Liver (tissue), 9 donors: ENCODE measurements around the gene CHMP3. TPM values are rescaled to one million over a fixed set of nuclear protein-coding genes. Genes with fewer than 3 reads are reported as not detected.

Experiments
- DNase-seq: peaks from one replicate; pipeline ENCODE4 v3.0.0-alpha.2; 2017; ENCODE audit warnings: low spot score
- H3K27ac ChIP-seq, 2 donors: one replicate each; pipeline ENCODE4 v1.7.0; 2013; ENCODE audit warnings: inconsistent platforms in 2 of 2, low read length in 2 of 2, control low read depth in 1 of 2, low read depth in 1 of 2, mild to moderate bottlenecking in 1 of 2
- H3K27me3 ChIP-seq, 4 donors: one replicate each; pipeline versions ENCODE4 v1.6.1 to v1.7.0; 2013; ENCODE audit warnings: low read length in 3 of 4, inconsistent platforms in 1 of 4, mild to moderate bottlenecking in 1 of 4, moderate library complexity in 1 of 4; ENCODE audit not compliant: control insufficient read depth in 4 of 4, insufficient read depth in 4 of 4
- H3K36me3 ChIP-seq, 4 donors: one replicate each; pipeline versions ENCODE4 v1.6.1 to v1.7.0; 2013; ENCODE audit warnings: low read length in 3 of 4, mild to moderate bottlenecking in 3 of 4, low read depth in 1 of 4, moderate library complexity in 1 of 4; ENCODE audit not compliant: control insufficient read depth in 4 of 4, insufficient read depth in 3 of 4
- H3K4me1 ChIP-seq, 4 donors: one replicate each; pipeline versions ENCODE4 v1.6.1 to v1.7.0; 2013; ENCODE audit warnings: low read length in 3 of 4, mild to moderate bottlenecking in 3 of 4, moderate library complexity in 1 of 4; ENCODE audit not compliant: control insufficient read depth in 4 of 4, insufficient read depth in 4 of 4
- H3K4me3 ChIP-seq, 3 donors: one replicate each; pipeline versions ENCODE4 v1.6.1 to v1.7.0; 2013; ENCODE audit warnings: low read length in 3 of 3, control low read depth in 1 of 3, low read depth in 1 of 3, mild to moderate bottlenecking in 1 of 3
- H3K9ac ChIP-seq, 2 donors: one replicate each; pipeline ENCODE4 v1.7.0; 2013; ENCODE audit warnings: low read length in 2 of 2, mild to moderate bottlenecking in 2 of 2, moderate library complexity in 2 of 2, control low read depth in 1 of 2, low read depth in 1 of 2
- H3K9me3 ChIP-seq, 4 donors: one replicate each; pipeline versions ENCODE4 v1.6.1 to v1.7.0; 2013; ENCODE audit warnings: low read length in 3 of 4; ENCODE audit not compliant: control insufficient read depth in 4 of 4
- CTCF ChIP-seq: fragments of 150-350 bp; IDR thresholded peaks from 2 replicates; pipeline ENCODE4 v1.5.1; 2017; ENCODE audit warnings: improper control_type of control experiment, low read depth, low read length; ENCODE audit not compliant: missing input control
- EGR1 ChIP-seq, 2 donors: IDR thresholded peaks; 2 replicates each; pipeline ENCODE4 v1.6.1; 2016 to 2018; ENCODE audit warnings: antibody characterized with exemption in 2 of 2, low read depth in 2 of 2
- FOXA1 ChIP-seq: IDR thresholded peaks from 2 replicates; pipeline ENCODE4 v1.6.1; 2016; ENCODE audit warnings: antibody characterized with exemption
- FOXA2 ChIP-seq: IDR thresholded peaks from 2 replicates; pipeline ENCODE4 v1.6.1; 2016; ENCODE audit warnings: antibody characterized with exemption
- GABPA ChIP-seq, 2 donors: IDR thresholded peaks in 1 of 2; conservative IDR thresholded peaks in 1 of 2; 2 replicates each; pipeline ENCODE4 v1.6.1; 2016; ENCODE audit warnings: antibody characterized with exemption in 2 of 2, mild to moderate bottlenecking in 1 of 2, moderate library complexity in 1 of 2
- HNF4A ChIP-seq, 2 donors: conservative IDR thresholded peaks; 2 replicates each; pipeline ENCODE4 v1.6.1; 2016; ENCODE audit warnings: antibody characterized with exemption in 2 of 2, mild to moderate bottlenecking in 2 of 2
- HNF4G ChIP-seq: IDR thresholded peaks from 2 replicates; pipeline ENCODE4 v1.6.1; 2016; ENCODE audit warnings: antibody characterized with exemption
- JUND ChIP-seq, 2 donors: IDR thresholded peaks; 2 replicates each; pipeline ENCODE4 v1.6.1; 2016; ENCODE audit warnings: antibody characterized with exemption in 2 of 2
- MAX ChIP-seq: IDR thresholded peaks from 2 replicates; pipeline ENCODE4 v1.6.1; 2016; ENCODE audit warnings: antibody characterized with exemption
- RAD21 ChIP-seq, 2 donors: IDR thresholded peaks; 2 replicates each; pipeline ENCODE4 v1.6.1; 2016; ENCODE audit warnings: antibody characterized with exemption in 2 of 2, mild to moderate bottlenecking in 2 of 2
- RXRA ChIP-seq, 2 donors: IDR thresholded peaks; 2 replicates each; pipeline ENCODE4 v1.6.1; 2017 to 2018; ENCODE audit warnings: antibody characterized with exemption in 2 of 2, mild to moderate bottlenecking in 1 of 2
- SP1 ChIP-seq: IDR thresholded peaks from 2 replicates; pipeline ENCODE4 v1.6.1; 2018; ENCODE audit warnings: antibody characterized with exemption, mild to moderate bottlenecking
- TAF1 ChIP-seq: conservative IDR thresholded peaks from 2 replicates; pipeline ENCODE4 v1.6.1; 2016; ENCODE audit warnings: antibody characterized with exemption, mild to moderate bottlenecking
- ZBTB33 ChIP-seq: IDR thresholded peaks from 2 replicates; pipeline ENCODE4 v1.6.1; 2016; ENCODE audit warnings: antibody characterized with exemption
- WGBS: extraction: QIAGEN DNeasy Blood & Tissue Kit; methylation state at CpG from one replicate; pipeline ENCODE4 v1.1.7; 2013; 5-methylcytosine and 5-hydroxymethylcytosine counted together
- polyA plus RNA-seq, 2 donors: library from polyadenylated mRNA; stranded (reverse) in 1 of 2; unstranded in 1 of 2; fragments of 200-250 nt in 1 of 2; fragments of >200 nt in 1 of 2; fragmentation: Nextera tagmentation in 1 of 2; extraction: Ambion mirVana in 1 of 2; gene quantifications; one replicate each; pipeline versions ENCODE4 v1.2.1 to v1.2.3, GENCODE V29; 2013 to 2015
- total RNA-seq, 2 donors: library from RNA; depleted of rRNA; stranded (reverse); fragments of >200 nt; gene quantifications; one replicate each; pipeline ENCODE4 v1.2.3, GENCODE V29; 2014
- TF ChIP-seq, protein P1 (sequence below): IDR thresholded peaks from 2 replicates; pipeline ENCODE4 v1.6.1; 2016; ENCODE audit warnings: antibody characterized with exemption, mild to moderate bottlenecking
- TF ChIP-seq, protein P2 (sequence below): IDR thresholded peaks from 2 replicates; pipeline ENCODE4 v1.6.1; 2016; ENCODE audit warnings: antibody characterized with exemption
- donor health status: healthy.
- donor health status: healthy.
- donor health status: healthy.
- donor health status: healthy.
- donor health status: healthy.

The CHMP3 gene
- total and polyA plus RNA-seq, 4 donors: 20.6 to 25.1 (median 24.0) TPM

- peak overlapping the region; percentile 63 to 99 for H3K9ac ChIP-seq
- no peak for TF ChIP-seq HNF4A (conservative IDR thresholded peaks at IDR 0.05)
- TF ChIP-seq, protein P1, sequence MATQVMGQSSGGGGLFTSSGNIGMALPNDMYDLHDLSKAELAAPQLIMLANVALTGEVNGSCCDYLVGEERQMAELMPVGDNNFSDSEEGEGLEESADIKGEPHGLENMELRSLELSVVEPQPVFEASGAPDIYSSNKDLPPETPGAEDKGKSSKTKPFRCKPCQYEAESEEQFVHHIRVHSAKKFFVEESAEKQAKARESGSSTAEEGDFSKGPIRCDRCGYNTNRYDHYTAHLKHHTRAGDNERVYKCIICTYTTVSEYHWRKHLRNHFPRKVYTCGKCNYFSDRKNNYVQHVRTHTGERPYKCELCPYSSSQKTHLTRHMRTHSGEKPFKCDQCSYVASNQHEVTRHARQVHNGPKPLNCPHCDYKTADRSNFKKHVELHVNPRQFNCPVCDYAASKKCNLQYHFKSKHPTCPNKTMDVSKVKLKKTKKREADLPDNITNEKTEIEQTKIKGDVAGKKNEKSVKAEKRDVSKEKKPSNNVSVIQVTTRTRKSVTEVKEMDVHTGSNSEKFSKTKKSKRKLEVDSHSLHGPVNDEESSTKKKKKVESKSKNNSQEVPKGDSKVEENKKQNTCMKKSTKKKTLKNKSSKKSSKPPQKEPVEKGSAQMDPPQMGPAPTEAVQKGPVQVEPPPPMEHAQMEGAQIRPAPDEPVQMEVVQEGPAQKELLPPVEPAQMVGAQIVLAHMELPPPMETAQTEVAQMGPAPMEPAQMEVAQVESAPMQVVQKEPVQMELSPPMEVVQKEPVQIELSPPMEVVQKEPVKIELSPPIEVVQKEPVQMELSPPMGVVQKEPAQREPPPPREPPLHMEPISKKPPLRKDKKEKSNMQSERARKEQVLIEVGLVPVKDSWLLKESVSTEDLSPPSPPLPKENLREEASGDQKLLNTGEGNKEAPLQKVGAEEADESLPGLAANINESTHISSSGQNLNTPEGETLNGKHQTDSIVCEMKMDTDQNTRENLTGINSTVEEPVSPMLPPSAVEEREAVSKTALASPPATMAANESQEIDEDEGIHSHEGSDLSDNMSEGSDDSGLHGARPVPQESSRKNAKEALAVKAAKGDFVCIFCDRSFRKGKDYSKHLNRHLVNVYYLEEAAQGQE: no peak
- TF ChIP-seq FOXA1: no peak
- no peak for TF ChIP-seq RXRA (IDR thresholded peaks at IDR 0.05)
- no peak for TF ChIP-seq CTCF
- TF ChIP-seq JUND (IDR thresholded peaks at IDR 0.05): no peak
- TF ChIP-seq EGR1 (IDR thresholded peaks at IDR 0.05; ENCODE audit: low read depth in 2 of 2): no peak
- TF ChIP-seq, protein P2, sequence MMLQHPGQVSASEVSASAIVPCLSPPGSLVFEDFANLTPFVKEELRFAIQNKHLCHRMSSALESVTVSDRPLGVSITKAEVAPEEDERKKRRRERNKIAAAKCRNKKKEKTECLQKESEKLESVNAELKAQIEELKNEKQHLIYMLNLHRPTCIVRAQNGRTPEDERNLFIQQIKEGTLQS: no peak
- TF ChIP-seq MAX: no peak
- no peak for TF ChIP-seq HNF4G
- TF ChIP-seq GABPA (IDR thresholded peaks at IDR 0.05 in 1 of 2, conservative IDR thresholded peaks at IDR 0.05 in 1 of 2): no peak
- no peak for TF ChIP-seq SP1
- TF ChIP-seq ZBTB33: no peak
- TF ChIP-seq TAF1: no peak
- TF ChIP-seq FOXA2: no peak
- peaks cover 0 to 17% (median 8%) of the 10 kb centered on the region in 4 donors for H3K4me1 ChIP-seq
- 76% methylated on average over 13 of the region's 13 CpGs for WGBS
- peak overlapping the region; percentile 51 to 80 (median 77) for H3K4me3 ChIP-seq
- DNase-seq: no peak
- H3K27me3 ChIP-seq: no peaks in the 10 kb centered on the region
- H3K27ac ChIP-seq: peak overlapping the region; percentile 100
- H3K36me3 ChIP-seq: no peaks in the 10 kb centered on the region
- no peaks in the 10 kb centered on the region for H3K9me3 ChIP-seq
These were observed 413 bp upstream of the CHMP3 start for GRCh38 chr2:86563650-86564061.

DNA sequence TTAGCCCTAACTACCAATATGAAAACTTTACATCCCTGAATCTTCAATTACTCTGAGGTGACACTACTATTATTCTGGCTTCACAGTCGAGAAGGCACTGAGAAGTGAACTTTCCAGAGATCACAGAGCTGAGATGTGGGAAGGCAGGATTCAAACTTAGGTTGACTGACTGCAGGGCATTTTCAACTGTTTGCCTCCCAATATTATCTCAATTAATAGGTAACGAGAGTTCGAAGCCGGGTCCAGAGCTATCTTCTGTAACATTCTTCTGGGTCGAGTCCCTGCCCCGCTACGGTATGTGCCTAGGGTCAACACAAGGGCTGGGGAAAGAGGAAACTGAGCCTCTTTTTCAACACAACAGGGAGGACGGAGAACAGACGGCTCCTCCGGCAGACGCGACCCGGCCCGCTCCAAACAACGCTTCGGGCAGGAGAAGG lies 740 bp downstream of the CHMP3 start:
- H3K4me3 ChIP-seq: peak overlapping the region; percentile 77 to 99 (median 80)
- under 1% methylated on average over 16 of the region's 16 CpGs for WGBS
- H3K9me3 ChIP-seq: no peaks in the 10 kb centered on the region
- DNase-seq: no peak
- H3K9ac ChIP-seq: peak overlapping the region; percentile 99
- TF ChIP-seq SP1: no peak
- peak in 1 of 2 donors; percentile 4 for TF ChIP-seq RXRA (IDR thresholded peaks at IDR 0.05)
- TF ChIP-seq FOXA2: no peak
- no peak for TF ChIP-seq CTCF
- peak in 1 of 2 donors; percentile 38 for TF ChIP-seq RAD21 (IDR thresholded peaks at IDR 0.05)
- TF ChIP-seq ZBTB33: no peak
- H3K4me1 ChIP-seq: peaks cover 0 to 17% (median 8%) of the 10 kb centered on the region in 4 donors
- H3K27ac ChIP-seq: peak overlapping the region; percentile 100
- H3K27me3 ChIP-seq: no peaks in the 10 kb centered on the region
- no peaks in the 10 kb centered on the region for H3K36me3 ChIP-seq
